GM23338 (cell line): Measurements from ENCODE around the gene CYP2J2.

Experiments
- CREB1 ChIP-seq: fragments of 250-450 bp; sonication (Bioruptor Pico); IDR thresholded peaks from 2 replicates; pipeline ENCODE4 v1.5.0; 2020; ENCODE audit warnings: low read depth, mild to moderate bottlenecking, moderate library complexity
- EZH2 ChIP-seq: fragments of 200-600 bp; sonication (generic); IDR thresholded peaks from one replicate; pipeline ENCODE4 v1.8.0; 2017; ENCODE audit warnings: antibody characterized with exemption, mild to moderate bottlenecking, low read depth; ENCODE audit not compliant: unreplicated experiment
- EZH2phosphoT487 ChIP-seq: fragments of 200-600 bp; sonication (generic); IDR thresholded peaks from one replicate; pipeline ENCODE4 v1.8.1; 2018; ENCODE audit warnings: antibody characterized with exemption; ENCODE audit not compliant: unreplicated experiment
- JUNB ChIP-seq: IDR thresholded peaks from one replicate; pipeline ENCODE4 v1.6.1; 2016; ENCODE audit warnings: antibody characterized with exemption; ENCODE audit not compliant: unreplicated experiment
- NANOG ChIP-seq: IDR thresholded peaks from 2 replicates; pipeline ENCODE4 v1.6.1; 2016; ENCODE audit warnings: antibody characterized with exemption, borderline replicate concordance
- POLR2AphosphoS5 ChIP-seq: IDR thresholded peaks from 2 replicates; pipeline ENCODE4 v1.6.1; 2016; ENCODE audit warnings: antibody characterized with exemption, low read depth
- STAT1 ChIP-seq: IDR thresholded peaks from one replicate; pipeline ENCODE4 v1.6.1; 2016; ENCODE audit warnings: antibody characterized with exemption; ENCODE audit not compliant: unreplicated experiment
- ZNF114 ChIP-seq: fragments of 250-450 bp; sonication (Bioruptor Pico); IDR thresholded peaks from 2 replicates; pipeline ENCODE4 v1.5.0; 2020; ENCODE audit warnings: mild to moderate bottlenecking, moderate library complexity
- ZNF331 ChIP-seq: fragments of 250-450 bp; sonication (Bioruptor Pico); IDR thresholded peaks from 2 replicates; pipeline ENCODE4 v1.5.0; 2020; ENCODE audit warnings: low read depth, mild to moderate bottlenecking, moderate library complexity
- TF ChIP-seq, protein P1 (sequence below), 2 experiments: fragments of 200-600 bp in 1 of 2; sonication (generic) in 1 of 2; conservative IDR thresholded peaks; 2 replicates each; pipeline versions ENCODE4 v1.5.1 to v1.6.1; 2016 to 2017; ENCODE audit warnings: antibody characterized with exemption in 2 of 2, low read depth in 2 of 2, mild to moderate bottlenecking in 2 of 2, moderate library complexity in 1 of 2
- TF ChIP-seq, protein P2 (sequence below): IDR thresholded peaks from one replicate; pipeline ENCODE4 v1.6.1; 2018; ENCODE audit warnings: antibody characterized with exemption; ENCODE audit not compliant: unreplicated experiment
- TF ChIP-seq, protein P3 (sequence below): fragments of 250-450 bp; sonication (Bioruptor Pico); IDR thresholded peaks from 2 replicates; pipeline ENCODE4 v1.5.0; 2020; ENCODE audit warnings: mild to moderate bottlenecking, moderate library complexity
- TF ChIP-seq, protein P4 (sequence below): IDR thresholded peaks from 2 replicates; pipeline ENCODE4 v1.6.1; 2016; ENCODE audit warnings: antibody characterized with exemption

DNA sequence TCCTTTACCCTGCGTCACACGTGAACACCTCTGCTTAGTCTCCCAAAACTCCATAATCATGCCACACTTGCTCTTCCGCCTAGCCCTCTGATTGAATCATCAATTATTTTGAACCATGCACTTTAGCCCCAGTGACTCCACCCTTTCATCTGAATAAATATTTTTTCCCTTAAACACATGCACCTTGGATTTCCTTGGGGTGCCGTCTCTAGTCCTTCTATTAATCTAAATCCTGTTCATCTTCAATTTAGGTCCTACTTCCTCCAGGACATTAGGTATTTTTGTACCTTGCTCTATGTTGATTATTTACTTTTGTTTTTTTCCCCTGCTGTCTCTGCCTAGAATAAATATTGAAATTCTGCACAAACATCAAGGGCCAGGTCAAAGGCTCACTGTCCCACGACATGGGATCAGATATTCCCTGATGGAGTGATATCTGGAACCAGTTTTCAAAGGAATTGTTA, 9.8 kb upstream of the CYP2J2 start:
- TF ChIP-seq, protein P1, sequence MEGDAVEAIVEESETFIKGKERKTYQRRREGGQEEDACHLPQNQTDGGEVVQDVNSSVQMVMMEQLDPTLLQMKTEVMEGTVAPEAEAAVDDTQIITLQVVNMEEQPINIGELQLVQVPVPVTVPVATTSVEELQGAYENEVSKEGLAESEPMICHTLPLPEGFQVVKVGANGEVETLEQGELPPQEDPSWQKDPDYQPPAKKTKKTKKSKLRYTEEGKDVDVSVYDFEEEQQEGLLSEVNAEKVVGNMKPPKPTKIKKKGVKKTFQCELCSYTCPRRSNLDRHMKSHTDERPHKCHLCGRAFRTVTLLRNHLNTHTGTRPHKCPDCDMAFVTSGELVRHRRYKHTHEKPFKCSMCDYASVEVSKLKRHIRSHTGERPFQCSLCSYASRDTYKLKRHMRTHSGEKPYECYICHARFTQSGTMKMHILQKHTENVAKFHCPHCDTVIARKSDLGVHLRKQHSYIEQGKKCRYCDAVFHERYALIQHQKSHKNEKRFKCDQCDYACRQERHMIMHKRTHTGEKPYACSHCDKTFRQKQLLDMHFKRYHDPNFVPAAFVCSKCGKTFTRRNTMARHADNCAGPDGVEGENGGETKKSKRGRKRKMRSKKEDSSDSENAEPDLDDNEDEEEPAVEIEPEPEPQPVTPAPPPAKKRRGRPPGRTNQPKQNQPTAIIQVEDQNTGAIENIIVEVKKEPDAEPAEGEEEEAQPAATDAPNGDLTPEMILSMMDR (conservative IDR thresholded peaks at IDR 0.05; ENCODE audit: low read depth in 2 of 2), result no peak
- TF ChIP-seq JUNB (no peak), EZH2phosphoT487 (no peak), POLR2AphosphoS5 (no peak), CREB1 (CRISPR knock-in tag) (no peak), EZH2 (no peak), NANOG (no peak), STAT1 (no peak), ZNF331 (CRISPR knock-in tag) (no peak), ZNF114 (no peak)
- TF ChIP-seq, protein P2, sequence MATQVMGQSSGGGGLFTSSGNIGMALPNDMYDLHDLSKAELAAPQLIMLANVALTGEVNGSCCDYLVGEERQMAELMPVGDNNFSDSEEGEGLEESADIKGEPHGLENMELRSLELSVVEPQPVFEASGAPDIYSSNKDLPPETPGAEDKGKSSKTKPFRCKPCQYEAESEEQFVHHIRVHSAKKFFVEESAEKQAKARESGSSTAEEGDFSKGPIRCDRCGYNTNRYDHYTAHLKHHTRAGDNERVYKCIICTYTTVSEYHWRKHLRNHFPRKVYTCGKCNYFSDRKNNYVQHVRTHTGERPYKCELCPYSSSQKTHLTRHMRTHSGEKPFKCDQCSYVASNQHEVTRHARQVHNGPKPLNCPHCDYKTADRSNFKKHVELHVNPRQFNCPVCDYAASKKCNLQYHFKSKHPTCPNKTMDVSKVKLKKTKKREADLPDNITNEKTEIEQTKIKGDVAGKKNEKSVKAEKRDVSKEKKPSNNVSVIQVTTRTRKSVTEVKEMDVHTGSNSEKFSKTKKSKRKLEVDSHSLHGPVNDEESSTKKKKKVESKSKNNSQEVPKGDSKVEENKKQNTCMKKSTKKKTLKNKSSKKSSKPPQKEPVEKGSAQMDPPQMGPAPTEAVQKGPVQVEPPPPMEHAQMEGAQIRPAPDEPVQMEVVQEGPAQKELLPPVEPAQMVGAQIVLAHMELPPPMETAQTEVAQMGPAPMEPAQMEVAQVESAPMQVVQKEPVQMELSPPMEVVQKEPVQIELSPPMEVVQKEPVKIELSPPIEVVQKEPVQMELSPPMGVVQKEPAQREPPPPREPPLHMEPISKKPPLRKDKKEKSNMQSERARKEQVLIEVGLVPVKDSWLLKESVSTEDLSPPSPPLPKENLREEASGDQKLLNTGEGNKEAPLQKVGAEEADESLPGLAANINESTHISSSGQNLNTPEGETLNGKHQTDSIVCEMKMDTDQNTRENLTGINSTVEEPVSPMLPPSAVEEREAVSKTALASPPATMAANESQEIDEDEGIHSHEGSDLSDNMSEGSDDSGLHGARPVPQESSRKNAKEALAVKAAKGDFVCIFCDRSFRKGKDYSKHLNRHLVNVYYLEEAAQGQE, result no peak
- TF ChIP-seq, protein P3, sequence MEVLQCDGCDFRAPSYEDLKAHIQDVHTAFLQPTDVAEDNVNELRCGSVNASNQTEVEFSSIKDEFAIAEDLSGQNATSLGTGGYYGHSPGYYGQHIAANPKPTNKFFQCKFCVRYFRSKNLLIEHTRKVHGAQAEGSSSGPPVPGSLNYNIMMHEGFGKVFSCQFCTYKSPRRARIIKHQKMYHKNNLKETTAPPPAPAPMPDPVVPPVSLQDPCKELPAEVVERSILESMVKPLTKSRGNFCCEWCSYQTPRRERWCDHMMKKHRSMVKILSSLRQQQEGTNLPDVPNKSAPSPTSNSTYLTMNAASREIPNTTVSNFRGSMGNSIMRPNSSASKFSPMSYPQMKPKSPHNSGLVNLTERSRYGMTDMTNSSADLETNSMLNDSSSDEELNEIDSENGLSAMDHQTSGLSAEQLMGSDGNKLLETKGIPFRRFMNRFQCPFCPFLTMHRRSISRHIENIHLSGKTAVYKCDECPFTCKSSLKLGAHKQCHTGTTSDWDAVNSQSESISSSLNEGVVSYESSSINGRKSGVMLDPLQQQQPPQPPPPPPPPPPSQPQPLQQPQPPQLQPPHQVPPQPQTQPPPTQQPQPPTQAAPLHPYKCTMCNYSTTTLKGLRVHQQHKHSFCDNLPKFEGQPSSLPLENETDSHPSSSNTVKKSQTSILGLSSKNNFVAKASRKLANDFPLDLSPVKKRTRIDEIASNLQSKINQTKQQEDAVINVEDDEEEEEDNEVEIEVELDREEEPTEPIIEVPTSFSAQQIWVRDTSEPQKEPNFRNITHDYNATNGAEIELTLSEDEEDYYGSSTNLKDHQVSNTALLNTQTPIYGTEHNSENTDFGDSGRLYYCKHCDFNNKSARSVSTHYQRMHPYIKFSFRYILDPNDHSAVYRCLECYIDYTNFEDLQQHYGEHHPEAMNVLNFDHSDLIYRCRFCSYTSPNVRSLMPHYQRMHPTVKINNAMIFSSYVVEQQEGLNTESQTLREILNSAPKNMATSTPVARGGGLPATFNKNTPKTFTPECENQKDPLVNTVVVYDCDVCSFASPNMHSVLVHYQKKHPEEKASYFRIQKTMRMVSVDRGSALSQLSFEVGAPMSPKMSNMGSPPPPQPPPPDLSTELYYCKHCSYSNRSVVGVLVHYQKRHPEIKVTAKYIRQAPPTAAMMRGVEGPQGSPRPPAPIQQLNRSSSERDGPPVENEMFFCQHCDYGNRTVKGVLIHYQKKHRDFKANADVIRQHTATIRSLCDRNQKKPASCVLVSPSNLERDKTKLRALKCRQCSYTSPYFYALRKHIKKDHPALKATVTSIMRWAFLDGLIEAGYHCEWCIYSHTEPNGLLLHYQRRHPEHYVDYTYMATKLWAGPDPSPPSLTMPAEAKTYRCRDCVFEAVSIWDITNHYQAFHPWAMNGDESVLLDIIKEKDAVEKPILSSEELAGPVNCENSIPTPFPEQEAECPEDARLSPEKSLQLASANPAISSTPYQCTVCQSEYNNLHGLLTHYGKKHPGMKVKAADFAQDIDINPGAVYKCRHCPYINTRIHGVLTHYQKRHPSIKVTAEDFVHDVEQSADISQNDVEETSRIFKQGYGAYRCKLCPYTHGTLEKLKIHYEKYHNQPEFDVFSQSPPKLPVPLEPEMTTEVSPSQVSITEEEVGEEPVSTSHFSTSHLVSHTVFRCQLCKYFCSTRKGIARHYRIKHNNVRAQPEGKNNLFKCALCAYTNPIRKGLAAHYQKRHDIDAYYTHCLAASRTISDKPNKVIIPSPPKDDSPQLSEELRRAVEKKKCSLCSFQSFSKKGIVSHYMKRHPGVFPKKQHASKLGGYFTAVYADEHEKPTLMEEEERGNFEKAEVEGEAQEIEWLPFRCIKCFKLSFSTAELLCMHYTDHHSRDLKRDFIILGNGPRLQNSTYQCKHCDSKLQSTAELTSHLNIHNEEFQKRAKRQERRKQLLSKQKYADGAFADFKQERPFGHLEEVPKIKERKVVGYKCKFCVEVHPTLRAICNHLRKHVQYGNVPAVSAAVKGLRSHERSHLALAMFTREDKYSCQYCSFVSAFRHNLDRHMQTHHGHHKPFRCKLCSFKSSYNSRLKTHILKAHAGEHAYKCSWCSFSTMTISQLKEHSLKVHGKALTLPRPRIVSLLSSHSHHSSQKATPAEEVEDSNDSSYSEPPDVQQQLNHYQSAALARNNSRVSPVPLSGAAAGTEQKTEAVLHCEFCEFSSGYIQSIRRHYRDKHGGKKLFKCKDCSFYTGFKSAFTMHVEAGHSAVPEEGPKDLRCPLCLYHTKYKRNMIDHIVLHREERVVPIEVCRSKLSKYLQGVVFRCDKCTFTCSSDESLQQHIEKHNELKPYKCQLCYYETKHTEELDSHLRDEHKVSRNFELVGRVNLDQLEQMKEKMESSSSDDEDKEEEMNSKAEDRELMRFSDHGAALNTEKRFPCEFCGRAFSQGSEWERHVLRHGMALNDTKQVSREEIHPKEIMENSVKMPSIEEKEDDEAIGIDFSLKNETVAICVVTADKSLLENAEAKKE (CRISPR knock-in tag), result no peak
- TF ChIP-seq, protein P4, sequence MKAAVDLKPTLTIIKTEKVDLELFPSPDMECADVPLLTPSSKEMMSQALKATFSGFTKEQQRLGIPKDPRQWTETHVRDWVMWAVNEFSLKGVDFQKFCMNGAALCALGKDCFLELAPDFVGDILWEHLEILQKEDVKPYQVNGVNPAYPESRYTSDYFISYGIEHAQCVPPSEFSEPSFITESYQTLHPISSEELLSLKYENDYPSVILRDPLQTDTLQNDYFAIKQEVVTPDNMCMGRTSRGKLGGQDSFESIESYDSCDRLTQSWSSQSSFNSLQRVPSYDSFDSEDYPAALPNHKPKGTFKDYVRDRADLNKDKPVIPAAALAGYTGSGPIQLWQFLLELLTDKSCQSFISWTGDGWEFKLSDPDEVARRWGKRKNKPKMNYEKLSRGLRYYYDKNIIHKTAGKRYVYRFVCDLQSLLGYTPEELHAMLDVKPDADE, result no peak
